Ishikawa (cell line): ENCODE data around the gene C9orf152.

Experiments used
- CEBPB ChIP-seq: IDR thresholded peaks from 2 replicates; pipeline ENCODE4 v1.6.1; 2012
- EP300 ChIP-seq: IDR thresholded peaks from 2 replicates; pipeline ENCODE4 v1.6.1; 2012; ENCODE audit warnings: borderline replicate concordance
- RAD21 ChIP-seq: IDR thresholded peaks from 2 replicates; pipeline ENCODE4 v1.6.1; 2012; ENCODE audit warnings: low read depth
- REST ChIP-seq: IDR thresholded peaks from 2 replicates; pipeline ENCODE4 v1.6.1; 2012; ENCODE audit warnings: low read depth, mild to moderate bottlenecking
- TCF12 ChIP-seq: IDR thresholded peaks from 2 replicates; pipeline ENCODE4 v1.6.1; 2012; ENCODE audit warnings: low read depth

DNA sequence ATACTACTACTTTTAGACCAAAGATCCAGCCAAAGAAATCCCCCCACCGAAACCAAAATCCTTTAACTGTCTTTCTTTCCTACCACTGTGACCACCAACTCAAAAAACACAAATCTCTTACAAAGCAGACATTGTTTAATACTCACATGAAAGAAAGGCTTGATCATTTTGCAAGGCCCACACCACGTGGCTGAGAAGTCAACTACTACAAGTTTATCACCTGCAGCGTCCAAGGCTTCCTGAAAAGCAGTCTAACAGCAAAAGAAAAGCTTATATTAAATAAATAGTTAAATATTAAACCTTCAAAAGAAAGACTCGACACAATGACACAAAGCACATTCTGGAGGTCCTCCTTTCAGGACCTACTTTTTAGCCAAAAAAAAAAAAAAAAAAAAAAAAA, 43.3 kb upstream of the C9orf152 start:
- TF ChIP-seq EP300 (no peak), RAD21 (no peak), TCF12 (no peak), CEBPB (no peak), REST (no peak)
